Brain microvascular endothelial cell (primary cell): ENCODE data around the gene PTPRT.

Experiments
- DNase-seq: peaks from one replicate; pipeline ENCODE4 v3.0.0-alpha.2; 2020
- H3K27ac ChIP-seq: fragments of 250-450 bp; sonication (Bioruptor Pico); 2 replicates; pipeline ENCODE4 v1.5.1; 2020; ENCODE audit warnings: mild to moderate bottlenecking, moderate library complexity
- H3K27me3 ChIP-seq: fragments of 250-450 bp; sonication (Bioruptor Pico); replicated peaks from 2 replicates; pipeline ENCODE4 v1.5.1; 2020; ENCODE audit warnings: mild to moderate bottlenecking
- H3K36me3 ChIP-seq: fragments of 250-450 bp; sonication (Bioruptor Pico); replicated peaks from 2 replicates; pipeline ENCODE4 v1.5.1; 2020; ENCODE audit warnings: mild to moderate bottlenecking
- H3K4me3 ChIP-seq: 2 replicates; pipeline ENCODE4 v1.5.1; 2011; ENCODE audit warnings: low read depth, mild to moderate bottlenecking, control low read depth, low read length, moderate library complexity
- CTCF ChIP-seq: IDR thresholded peaks from 2 replicates; pipeline ENCODE4 v1.5.1; 2011; ENCODE audit warnings: low read depth, mild to moderate bottlenecking, moderate library complexity, low read length, control low read depth, inconsistent platforms; ENCODE audit errors: missing control alignments
- in situ Hi-C: cut with HindIII; loops from 2 replicates; pipeline ENCODE4 v1.10.0; 2017; ENCODE audit warnings: low sequenced_read_pairs, low pct_ligation_motif_present

The PTPRT gene

GRCh38 chr20:43189554-43190331, at the start of gene PTPRT:
Gene PTPRT (minus strand): TSS chr20:43189906. CDS start chr20:43189733, 173 bp downstream.
- no peak for TF ChIP-seq CTCF
- peaks cover 24% of the 10 kb centered on the region for H3K27me3 ChIP-seq
- in situ Hi-C loops = no loop called here
- H3K4me3 ChIP-seq = no peak within 1 kb of the TSS
- no peaks in the 10 kb centered on the region for H3K36me3 ChIP-seq
- DNase-seq = no peak
- H3K27ac ChIP-seq = no peak within 1 kb of the TSS

- in situ Hi-C loops = no loop called here
- Histone ChIP-seq H3K36me3 (no peaks in the 10 kb centered on the region), H3K27me3 (no peaks in the 10 kb centered on the region), H3K4me3 (no peak overlapping the region), H3K27ac (no peak overlapping the region)
- no peak for DNase-seq
- TF ChIP-seq CTCF = no peak
Measured at GRCh38 chr20:43238833-43239232, 49.1 kb upstream of the PTPRT start.

GRCh38 chr20:43238266-43238665, 48.6 kb upstream of the PTPRT start:
- no peak for DNase-seq

GRCh38 chr20:43237651-43238168, 48.0 kb upstream of the PTPRT start:
- DNase-seq = no peak
- no peaks in the 10 kb centered on the region for H3K36me3 ChIP-seq
- H3K27ac ChIP-seq = no peak overlapping the region
- no peaks in the 10 kb centered on the region for H3K27me3 ChIP-seq
- no peak overlapping the region for H3K4me3 ChIP-seq
- in situ Hi-C loops = no loop called here
- TF ChIP-seq CTCF = no peak

More at GRCh38 chr20:43238266-43238665, 48.6 kb upstream of the PTPRT start:
- Histone ChIP-seq H3K27ac (no peak overlapping the region), H3K36me3 (no peaks in the 10 kb centered on the region), H3K27me3 (no peaks in the 10 kb centered on the region), H3K4me3 (no peak overlapping the region)
- no peak for TF ChIP-seq CTCF
- in situ Hi-C loops = no loop called here

- no peaks in the 10 kb centered on the region for H3K36me3 ChIP-seq
- H3K27me3 ChIP-seq = no peaks in the 10 kb centered on the region
- no peak overlapping the region for H3K4me3 ChIP-seq
- in situ Hi-C loops = no loop called here
- no peak for DNase-seq
- TF ChIP-seq CTCF = no peak
- H3K27ac ChIP-seq = no peak overlapping the region
Measured at GRCh38 chr20:43235998-43236397, 46.3 kb upstream of the PTPRT start.
